HG02943 (cell line): ENCODE data around the gene KLHL20.

Experiments
- ATAC-seq: cut with Tn5 transposase; IDR thresholded peaks from one replicate; pipeline ENCODE4 v1.9.1; 2021; ENCODE audit warnings: mild to moderate bottlenecking, low read depth, moderate library complexity; ENCODE audit not compliant: unreplicated experiment

Gene KLHL20

DNA sequence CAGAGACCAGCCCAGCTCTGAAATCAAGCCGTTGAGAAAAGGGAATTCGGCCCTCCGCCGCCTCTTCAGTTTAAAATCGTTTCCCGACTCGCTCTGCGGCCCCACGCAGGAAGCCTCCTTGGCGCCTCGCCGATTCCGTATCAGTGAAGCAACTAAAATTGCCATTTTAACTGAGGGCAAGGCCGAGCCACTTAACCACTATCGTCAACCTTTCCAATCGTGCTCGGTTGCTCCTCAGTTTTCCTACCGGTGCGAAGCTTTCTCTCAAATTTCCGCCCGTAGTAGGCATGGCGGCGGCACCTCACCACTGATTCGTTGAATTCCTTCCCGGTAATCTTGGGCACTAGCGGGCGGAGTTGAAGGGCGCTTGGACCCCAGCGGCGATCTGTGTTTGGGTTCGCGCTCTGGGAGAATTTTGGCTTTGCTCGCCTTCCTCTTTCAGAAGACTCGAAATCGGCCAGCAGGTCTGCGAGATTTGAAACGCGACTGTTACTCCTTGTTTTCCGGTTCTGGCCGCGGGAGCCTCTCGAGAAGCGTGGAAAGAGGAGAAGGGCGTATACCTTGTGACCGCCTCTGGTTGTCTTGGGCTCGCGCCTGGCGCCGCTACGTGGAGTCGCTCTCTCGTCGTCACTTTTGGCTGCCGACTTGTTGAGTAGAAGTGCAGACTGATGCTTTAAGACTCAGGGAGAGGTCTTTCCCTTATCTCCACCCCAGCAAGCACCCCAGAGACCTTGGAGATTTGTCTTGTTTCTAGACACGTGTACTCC, 109.7 kb downstream of the KLHL20 start, which contains the start of the genes CENPL and DARS2:
TSS of gene CENPL (minus strand) at position 569 of the 767 bp plus-strand sequence. CDS start 13,584 bp downstream, outside the sequence.
TSS of gene DARS2 (plus strand) at position 359 of the 767 bp plus-strand sequence. CDS start 557 bp downstream, outside the sequence.
- peak; percentile 90 for ATAC-seq

DNA sequence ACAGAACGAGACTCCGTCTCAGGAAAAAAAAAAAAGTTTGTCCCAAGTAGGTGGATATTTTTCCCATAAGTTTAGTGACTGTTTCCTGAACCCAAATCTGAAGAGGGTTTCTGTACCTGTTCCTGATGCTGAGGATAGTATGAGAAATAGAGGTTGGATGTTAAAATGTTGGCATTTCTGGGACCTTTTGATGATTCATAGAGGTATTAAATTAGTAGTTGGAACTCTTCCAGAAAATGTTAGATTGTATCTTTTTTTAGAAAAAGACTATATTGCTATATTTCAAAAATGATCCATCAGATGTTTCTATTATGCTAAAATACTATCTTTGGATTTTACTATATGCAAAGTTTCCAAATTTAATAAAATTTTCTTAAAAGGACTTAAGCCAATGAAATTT, 112.8 kb downstream of the KLHL20 start:
- no peak for ATAC-seq

DNA sequence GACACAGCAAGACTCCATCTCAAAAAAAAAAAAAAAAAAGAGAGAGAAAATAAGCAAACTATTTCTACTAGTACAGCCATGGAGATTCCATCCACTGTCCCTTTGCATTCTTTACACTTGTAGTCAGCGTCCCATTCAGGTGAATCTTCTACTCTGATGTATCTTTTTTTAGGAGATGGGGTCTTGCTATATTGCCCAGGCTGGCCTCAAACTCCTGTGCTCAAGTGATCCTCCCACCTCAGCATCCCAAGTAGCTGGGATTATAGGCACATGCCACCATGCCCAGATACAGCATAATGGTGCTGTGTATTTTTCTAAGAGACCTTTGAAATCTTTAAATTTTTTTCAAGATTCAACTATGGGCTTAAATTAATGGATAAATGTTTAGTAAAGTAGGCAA, 118.0 kb downstream of the KLHL20 start:
- ATAC-seq: no peak
